RWPE2 (cell line): ENCODE measurements around the gene HOXD4.

Experiments
- ATAC-seq: fragments of 200-7000 bp; cut with Tn5 transposase; 3 replicates; pipeline ENCODE4 v1.9.1; 2021; ENCODE audit warnings: low read depth
- DNase-seq: peaks from one replicate; pipeline ENCODE4 v3.0.0-alpha.2; 2020; ENCODE audit warnings: low spot score
- H3K27ac ChIP-seq: fragments of 450-650 bp; 2 replicates; pipeline ENCODE4 v1.5.1; 2017; ENCODE audit warnings: mild to moderate bottlenecking; ENCODE audit not compliant: poor library complexity, severe bottlenecking
- H3K27me3 ChIP-seq: fragments of 250-450 bp; sonication (Bioruptor Pico); 2 replicates; pipeline ENCODE4 v1.5.1; 2021; ENCODE audit warnings: mild to moderate bottlenecking, moderate library complexity; ENCODE audit not compliant: insufficient read depth, poor library complexity, severe bottlenecking
- H3K36me3 ChIP-seq: fragments of 250-450 bp; sonication (Bioruptor Pico); 2 replicates; pipeline ENCODE4 v1.5.1; 2020; ENCODE audit warnings: low read depth, mild to moderate bottlenecking, moderate library complexity
- H3K4me1 ChIP-seq: fragments of 250-450 bp; sonication (Bioruptor Pico); 2 replicates; pipeline ENCODE4 v1.5.1; 2021; ENCODE audit warnings: mild to moderate bottlenecking, moderate library complexity; ENCODE audit not compliant: insufficient read depth, poor library complexity, severe bottlenecking
- H3K4me3 ChIP-seq: fragments of 250-450 bp; sonication (Bioruptor Pico); 2 replicates; pipeline ENCODE4 v1.5.1; 2021; ENCODE audit warnings: mild to moderate bottlenecking, moderate library complexity; ENCODE audit not compliant: severe bottlenecking
- H3K9me3 ChIP-seq: fragments of 250-450 bp; sonication (Bioruptor Pico); 2 replicates; pipeline ENCODE4 v1.5.1; 2021; ENCODE audit warnings: mild to moderate bottlenecking, moderate library complexity; ENCODE audit not compliant: severe bottlenecking
- TF ChIP-seq, protein P1 (sequence below): fragments of 450-650 bp; IDR thresholded peaks from one replicate; pipeline ENCODE4 v1.5.1; 2017; ENCODE audit warnings: mild to moderate bottlenecking, moderate library complexity; ENCODE audit not compliant: poor library complexity, severe bottlenecking

The HOXD4 gene

GRCh38 chr2:176130957-176131847 is 20.1 kb upstream of the HOXD4 start:
- DNase-seq (no peak), ATAC-seq (no peak)
- H3K27ac ChIP-seq, result peak overlapping the region; percentile 65
- no peaks in the 10 kb centered on the region for H3K36me3 ChIP-seq
- H3K4me1 ChIP-seq, result peaks cover 16% of the 10 kb centered on the region
- no peaks in the 10 kb centered on the region for H3K9me3 ChIP-seq
- H3K4me3 ChIP-seq, result peak overlapping the region; percentile 96
- TF ChIP-seq, protein P1, sequence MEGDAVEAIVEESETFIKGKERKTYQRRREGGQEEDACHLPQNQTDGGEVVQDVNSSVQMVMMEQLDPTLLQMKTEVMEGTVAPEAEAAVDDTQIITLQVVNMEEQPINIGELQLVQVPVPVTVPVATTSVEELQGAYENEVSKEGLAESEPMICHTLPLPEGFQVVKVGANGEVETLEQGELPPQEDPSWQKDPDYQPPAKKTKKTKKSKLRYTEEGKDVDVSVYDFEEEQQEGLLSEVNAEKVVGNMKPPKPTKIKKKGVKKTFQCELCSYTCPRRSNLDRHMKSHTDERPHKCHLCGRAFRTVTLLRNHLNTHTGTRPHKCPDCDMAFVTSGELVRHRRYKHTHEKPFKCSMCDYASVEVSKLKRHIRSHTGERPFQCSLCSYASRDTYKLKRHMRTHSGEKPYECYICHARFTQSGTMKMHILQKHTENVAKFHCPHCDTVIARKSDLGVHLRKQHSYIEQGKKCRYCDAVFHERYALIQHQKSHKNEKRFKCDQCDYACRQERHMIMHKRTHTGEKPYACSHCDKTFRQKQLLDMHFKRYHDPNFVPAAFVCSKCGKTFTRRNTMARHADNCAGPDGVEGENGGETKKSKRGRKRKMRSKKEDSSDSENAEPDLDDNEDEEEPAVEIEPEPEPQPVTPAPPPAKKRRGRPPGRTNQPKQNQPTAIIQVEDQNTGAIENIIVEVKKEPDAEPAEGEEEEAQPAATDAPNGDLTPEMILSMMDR, result no peak
- no peaks in the 10 kb centered on the region for H3K27me3 ChIP-seq

DNA sequence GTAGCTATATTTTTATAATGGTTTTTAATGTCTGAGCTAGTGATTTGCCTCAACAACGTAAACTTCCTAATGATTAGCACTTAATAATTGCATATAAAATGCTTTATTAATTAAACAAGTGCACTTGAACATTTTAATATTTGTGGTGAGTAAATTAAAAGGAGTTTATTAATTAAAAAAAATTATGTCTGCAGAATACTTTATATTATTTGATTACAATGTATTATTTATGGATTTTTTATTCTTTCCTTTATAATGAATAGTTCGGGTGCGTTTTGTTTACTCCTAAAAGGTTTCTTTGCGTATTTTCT is 19.5 kb upstream of the HOXD4 start:
- H3K9me3 ChIP-seq, result no peaks in the 10 kb centered on the region
- no peak overlapping the region for H3K4me3 ChIP-seq
- ATAC-seq (no peak), DNase-seq (no peak)
- H3K27me3 ChIP-seq, result no peaks in the 10 kb centered on the region
- no peaks in the 10 kb centered on the region for H3K36me3 ChIP-seq
- TF ChIP-seq, protein P1, result no peak
- no peak overlapping the region for H3K27ac ChIP-seq
- H3K4me1 ChIP-seq, result peaks cover 15% of the 10 kb centered on the region

- Histone ChIP-seq H3K36me3 (no peaks in the 10 kb centered on the region), H3K4me1 (peaks cover 10% of the 10 kb centered on the region), H3K27me3 (no peaks in the 10 kb centered on the region), H3K9me3 (no peaks in the 10 kb centered on the region), H3K4me3 (no peak overlapping the region), H3K27ac (no peak overlapping the region)
- no peak for ATAC-seq
- no peak for DNase-seq
- TF ChIP-seq, protein P1, result no peak
Observed at GRCh38 chr2:176132205-176133171, 18.9 kb upstream of the HOXD4 start.

GRCh38 chr2:176133389-176133788 is 18.0 kb upstream of the HOXD4 start:
- TF ChIP-seq, protein P1, result no peak

More at GRCh38 chr2:176133389-176133788, 18.0 kb upstream of the HOXD4 start:
- no peaks in the 10 kb centered on the region for H3K36me3 ChIP-seq
- peaks cover 10% of the 10 kb centered on the region for H3K4me1 ChIP-seq
- no peak for ATAC-seq
- H3K27ac ChIP-seq, result no peak overlapping the region
- no peaks in the 10 kb centered on the region for H3K27me3 ChIP-seq
- H3K9me3 ChIP-seq, result no peaks in the 10 kb centered on the region
- no peak for DNase-seq
- H3K4me3 ChIP-seq, result no peak overlapping the region
